Activated CD4-positive, alpha-beta T cell treated with anti-CD3 and anti-CD28 coated beads for 1 hour (primary cell): ENCODE results near the gene UNC119.
"Not testable (repeated sequence)": the region's sequence is repeated elsewhere in the genome, so short reads cannot be mapped to it uniquely, and the experiment has no call there.

Experiments used
- DNase-seq: peaks from one replicate; pipeline ENCODE4 v3.0.0-alpha.2; 2020

The UNC119 gene

DNA sequence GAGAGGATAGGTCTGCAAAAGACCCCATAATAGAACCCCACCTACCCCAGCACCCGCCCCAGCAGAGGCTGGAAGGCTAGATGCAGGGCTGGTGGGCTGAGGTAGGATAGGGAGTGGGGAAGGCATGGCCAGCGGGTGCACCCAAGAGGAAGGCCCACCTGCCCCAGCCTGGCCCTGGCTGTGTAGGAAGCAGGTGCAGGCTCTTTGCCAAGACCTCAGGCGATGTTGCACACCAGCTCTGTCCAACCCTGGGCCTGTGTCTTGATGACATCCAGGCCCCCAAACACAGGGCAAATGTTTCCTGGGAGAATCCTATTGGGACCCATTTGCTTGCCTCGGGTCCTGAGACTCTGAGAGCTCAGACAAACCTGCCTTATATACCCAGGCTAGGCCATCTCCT lies 12.2 kb downstream of the UNC119 start:
- no peak for DNase-seq

- no peak for DNase-seq
Observed at GRCh38 chr17:28538296-28538895, 14.0 kb downstream of the UNC119 start.

- DNase-seq = no peak
Observed at GRCh38 chr17:28537219-28537610, 15.2 kb downstream of the UNC119 start.

DNA sequence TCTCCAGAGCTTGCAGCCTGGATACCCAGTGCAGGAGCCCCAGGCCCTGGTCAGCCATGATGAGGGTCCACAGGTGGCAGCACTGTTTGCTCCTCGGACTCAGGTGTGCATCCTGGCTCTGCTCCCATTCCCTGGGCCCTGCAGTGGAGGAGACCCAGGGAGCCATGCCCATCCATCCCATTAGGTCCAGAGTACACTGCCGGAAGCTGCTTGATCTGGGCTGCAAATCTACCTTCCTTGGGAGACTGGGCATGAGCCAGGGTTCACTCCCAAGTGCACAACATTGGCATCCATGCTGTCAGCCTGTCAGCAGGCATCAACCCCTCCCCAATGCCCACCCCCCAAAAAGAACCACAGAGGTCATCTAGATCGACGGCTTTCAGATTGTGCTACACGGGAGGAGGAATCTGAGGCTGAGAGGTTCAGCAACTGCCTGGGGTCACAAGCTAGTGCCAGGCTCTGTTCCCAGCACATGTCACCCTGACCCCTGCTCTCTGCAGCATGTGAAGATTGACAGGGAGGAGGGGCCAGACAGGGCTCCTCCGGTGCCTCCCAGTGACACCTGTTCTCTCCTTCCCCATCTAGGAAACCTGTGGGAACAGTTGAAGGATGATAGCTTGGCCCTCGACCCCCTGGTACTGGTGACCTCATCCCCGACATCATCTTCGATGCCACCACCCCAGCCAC lies 15.7 kb downstream of the UNC119 start:
- DNase-seq = no peak

DNA sequence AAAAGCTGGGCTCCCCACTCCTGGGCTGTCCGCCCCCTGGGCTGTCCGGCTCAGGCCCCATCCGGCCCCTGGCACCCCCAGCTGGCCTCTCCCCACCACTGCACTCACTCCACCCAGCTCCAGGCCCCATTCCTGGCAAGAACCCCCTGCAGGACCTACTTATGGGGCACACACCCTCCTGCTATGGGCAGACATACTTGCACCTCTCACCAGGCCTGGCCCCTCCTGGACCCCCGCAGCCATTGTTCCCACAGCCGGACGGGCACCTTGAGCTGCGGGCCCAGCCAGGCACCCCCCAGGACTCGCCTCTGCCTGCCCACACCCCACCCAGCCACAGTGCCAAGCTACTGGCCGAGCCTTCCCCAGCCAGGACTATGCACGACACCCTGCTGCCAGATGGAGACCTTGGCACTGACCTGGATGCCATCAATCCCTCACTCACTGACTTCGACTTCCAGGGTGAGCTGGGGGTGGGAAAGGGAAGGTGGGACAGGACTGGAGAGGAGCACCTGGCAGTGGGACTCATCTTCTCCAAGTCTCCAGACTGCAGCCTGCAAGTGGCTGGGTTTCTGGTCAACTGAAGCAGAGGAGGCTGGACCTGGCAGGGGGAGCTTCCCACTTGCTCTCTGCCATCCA lies 17.6 kb downstream of the UNC119 start:
- no peak for DNase-seq

- no peak for DNase-seq
Observed at GRCh38 chr17:28533091-28533807, 19.2 kb downstream of the UNC119 start.

- no peak for DNase-seq
Observed at GRCh38 chr17:28532050-28532960, 20.1 kb downstream of the UNC119 start.

- no peak for DNase-seq
Observed at GRCh38 chr17:28530926-28531325, 21.5 kb downstream of the UNC119 start.

DNA sequence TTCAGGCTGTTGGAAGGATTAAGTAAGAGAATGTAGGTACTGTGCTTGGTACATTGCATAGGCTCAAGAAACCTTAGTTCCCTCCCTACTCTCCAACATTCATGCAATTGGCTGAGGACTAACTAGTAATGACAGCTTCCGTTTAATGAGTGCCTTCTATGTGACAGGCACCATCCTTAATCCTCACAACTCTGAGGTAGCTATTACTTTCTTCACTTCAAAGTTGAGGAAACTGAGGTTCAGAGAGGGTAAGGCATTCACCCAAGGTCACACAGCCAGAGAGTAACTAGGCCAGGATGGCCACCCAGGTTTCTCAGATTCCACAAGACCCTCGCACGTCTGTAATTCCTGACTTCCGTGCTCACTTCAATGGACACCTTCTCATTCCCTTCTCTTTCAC lies 22.2 kb downstream of the UNC119 start:
- DNase-seq = no peak

- DNase-seq = no peak
Observed at GRCh38 chr17:28529013-28529400, 23.4 kb downstream of the UNC119 start.

GRCh38 chr17:28528327-28529012 lies 24.0 kb downstream of the UNC119 start:
- no peak for DNase-seq

DNA sequence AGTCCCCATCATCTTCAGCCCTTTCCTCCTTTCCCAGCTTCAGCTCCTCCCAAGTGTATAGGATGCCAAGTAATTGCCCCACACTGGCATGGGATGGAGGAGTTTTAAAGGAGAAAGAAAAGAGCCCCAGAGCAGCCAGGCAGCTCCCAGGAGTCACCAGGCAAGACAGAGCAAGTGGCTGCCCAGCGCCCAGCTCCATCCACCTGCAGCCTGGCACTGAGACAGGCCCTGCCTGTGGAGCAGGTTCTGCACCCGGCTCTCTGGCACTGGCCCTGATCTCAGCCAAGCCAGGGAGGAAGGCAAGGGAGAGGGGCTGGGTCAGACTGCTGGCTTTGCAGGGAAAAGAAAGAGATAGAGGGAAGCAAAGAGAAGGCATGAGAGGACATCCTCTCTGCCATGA lies 24.6 kb downstream of the UNC119 start:
- DNase-seq = no peak

DNA sequence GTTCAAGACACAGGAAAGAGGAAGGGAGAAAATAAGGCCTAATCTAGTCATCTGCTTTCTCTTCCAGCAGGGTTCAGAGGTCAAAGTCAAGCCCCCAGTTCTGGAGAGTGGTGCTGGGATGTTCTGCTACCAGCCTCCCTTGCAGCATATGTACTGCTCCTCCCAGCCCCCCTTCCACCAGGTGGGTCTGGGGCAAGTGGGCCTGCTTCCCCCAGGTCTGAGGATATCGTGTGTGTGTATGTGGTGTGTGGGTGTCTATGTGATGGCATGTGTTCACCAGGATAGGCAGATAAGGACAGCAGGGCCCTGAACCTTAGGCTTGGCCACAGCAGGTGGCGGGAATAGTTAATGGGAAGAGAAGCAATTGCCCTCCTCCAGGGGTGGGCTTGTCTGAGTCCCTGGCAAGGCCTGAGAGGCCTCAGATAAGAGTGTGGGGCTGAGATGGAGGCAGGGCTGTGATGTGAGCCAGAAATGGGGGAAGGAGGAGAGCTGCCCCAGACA lies 25.2 kb downstream of the UNC119 start:
- DNase-seq = no peak

GRCh38 chr17:28526381-28526780 lies 26.0 kb downstream of the UNC119 start:
- DNase-seq = no peak

DNA sequence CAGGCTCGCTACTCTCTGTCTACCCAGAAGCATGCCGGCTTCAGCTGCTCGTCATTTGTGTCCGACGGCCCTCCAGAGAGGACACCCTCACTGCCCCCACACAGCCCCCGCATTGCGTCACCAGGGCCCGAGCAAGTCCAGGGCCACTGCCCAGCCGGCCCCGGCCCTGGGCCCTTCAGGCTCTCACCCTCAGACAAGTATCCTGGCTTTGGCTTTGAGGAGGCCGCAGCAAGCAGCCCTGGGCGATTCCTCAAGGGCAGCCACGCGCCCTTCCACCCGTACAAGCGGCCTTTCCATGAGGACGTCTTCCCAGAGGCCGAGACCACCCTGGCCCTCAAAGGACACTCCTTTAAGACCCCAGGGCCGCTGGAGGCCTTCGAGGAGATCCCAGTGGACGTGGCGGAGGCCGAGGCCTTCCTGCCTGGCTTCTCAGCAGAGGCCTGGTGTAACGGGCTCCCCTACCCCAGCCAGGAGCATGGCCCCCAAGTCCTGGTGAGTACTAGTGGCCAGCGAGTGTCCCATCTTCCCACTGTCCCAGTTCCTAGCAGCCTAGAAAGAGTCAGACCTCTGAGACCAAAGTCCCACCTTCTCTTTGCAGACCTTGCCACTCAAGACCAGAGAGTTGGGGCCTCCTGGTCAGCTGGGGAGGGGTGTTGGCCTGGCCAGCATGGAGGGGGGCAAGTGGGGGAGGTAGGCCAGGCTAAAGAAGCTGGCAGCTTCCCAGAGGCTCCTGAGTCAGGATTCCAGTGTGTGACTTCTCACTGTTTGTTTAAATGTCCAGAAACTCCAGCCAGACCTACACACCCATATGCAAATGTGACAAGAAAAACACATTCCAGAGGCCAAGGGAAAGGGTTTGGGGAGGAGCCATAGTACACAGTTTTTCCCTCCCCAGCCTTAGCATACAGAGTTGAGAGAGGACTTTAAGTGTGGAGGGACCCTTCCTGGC lies 27.7 kb downstream of the UNC119 start:
- DNase-seq = no peak

GRCh38 chr17:28523876-28524275 lies 28.5 kb downstream of the UNC119 start:
- DNase-seq = no peak

- no peak for DNase-seq
Observed at GRCh38 chr17:28523186-28523585, 29.2 kb downstream of the UNC119 start.

GRCh38 chr17:28522281-28522680 lies 30.1 kb downstream of the UNC119 start:
- DNase-seq = not testable (repeated sequence)

DNA sequence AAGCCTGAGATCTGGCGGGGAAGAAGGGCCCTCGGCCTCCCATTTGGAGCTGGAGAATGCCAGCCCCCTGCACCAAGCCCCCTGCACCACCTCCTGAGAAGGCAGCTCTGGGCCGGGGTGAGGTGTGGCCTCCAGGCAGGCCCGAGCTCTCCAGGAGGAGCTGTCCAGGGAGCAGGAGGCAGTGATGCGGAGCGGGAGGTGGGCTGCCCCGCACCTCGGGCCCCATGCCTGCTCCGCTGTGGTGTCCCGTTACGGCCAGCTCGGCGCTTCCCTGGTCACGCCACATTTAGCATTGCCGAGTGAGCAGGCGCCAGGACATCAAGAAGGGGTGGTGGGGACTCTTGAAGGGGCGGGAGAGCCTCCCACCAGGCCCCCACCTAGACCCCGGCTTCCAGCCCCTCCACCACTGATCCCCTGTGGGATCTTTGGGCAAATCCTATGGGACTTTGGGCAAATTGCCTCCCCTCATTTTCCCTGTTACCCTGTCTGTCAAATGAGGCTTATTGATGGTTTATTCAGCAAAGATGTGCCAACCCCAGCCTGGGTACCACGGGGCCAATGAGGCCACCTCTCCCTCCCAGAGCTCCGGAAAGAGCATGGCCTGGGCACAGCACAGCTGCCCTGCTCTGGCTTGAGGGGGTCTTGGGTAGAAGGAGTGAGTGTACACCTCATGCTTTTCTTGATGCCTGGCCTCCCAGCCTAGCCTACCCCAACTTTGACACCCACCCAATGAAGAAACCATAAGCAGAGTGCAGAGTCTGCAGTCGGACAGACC lies 30.9 kb downstream of the UNC119 start:
- DNase-seq = no peak

DNA sequence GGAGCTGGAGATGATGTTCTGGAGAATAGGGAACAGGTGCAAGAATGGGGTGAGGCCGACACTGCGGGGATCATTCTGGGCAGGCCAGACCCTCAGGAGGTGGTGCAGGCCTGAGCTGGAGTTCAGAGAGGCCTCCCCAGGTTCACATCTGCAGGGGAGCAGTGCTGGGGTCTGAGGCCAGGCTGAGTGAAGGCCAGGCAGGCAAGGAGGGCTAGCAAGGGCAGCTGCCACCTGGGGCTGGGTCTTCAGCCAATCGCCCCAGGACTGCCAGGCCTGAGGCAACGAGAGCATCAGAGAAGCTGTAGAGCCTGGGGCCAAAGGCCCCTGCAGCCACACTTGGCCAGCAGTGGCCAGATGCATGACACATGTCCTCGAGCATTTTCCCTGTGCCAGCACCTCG lies 31.7 kb downstream of the UNC119 start:
- no peak for DNase-seq
